GM21737 (cell line): ENCODE results near the gene HYOU1.
"Not testable (repeated sequence)": the region's sequence is repeated elsewhere in the genome, so short reads cannot be mapped to it uniquely, and the experiment has no call there.

Experiments
- ATAC-seq: cut with Tn5 transposase; IDR thresholded peaks from one replicate; pipeline ENCODE4 v1.9.1; 2021; ENCODE audit warnings: mild to moderate bottlenecking, moderate library complexity; ENCODE audit not compliant: unreplicated experiment

The HYOU1 gene

DNA sequence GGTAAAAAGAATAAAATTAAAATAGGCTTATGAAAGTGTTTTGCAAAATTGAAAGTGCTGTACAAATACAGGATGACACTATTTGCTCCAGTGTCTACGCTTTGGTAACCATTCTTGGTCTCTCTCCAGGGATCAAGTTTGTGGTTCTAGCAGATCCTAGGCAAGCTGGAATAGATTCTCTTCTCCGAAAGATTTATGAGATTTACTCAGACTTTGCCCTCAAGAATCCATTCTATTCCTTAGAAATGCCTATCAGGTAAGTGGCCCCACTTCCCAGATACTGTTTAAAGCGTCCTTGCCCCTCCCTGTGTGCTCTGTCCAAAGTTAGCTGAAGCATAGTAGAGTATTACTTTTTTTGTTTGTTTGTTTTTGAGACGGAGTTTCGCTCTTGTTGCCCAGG, 35.4 kb downstream of the HYOU1 start:
- no peak for ATAC-seq

DNA sequence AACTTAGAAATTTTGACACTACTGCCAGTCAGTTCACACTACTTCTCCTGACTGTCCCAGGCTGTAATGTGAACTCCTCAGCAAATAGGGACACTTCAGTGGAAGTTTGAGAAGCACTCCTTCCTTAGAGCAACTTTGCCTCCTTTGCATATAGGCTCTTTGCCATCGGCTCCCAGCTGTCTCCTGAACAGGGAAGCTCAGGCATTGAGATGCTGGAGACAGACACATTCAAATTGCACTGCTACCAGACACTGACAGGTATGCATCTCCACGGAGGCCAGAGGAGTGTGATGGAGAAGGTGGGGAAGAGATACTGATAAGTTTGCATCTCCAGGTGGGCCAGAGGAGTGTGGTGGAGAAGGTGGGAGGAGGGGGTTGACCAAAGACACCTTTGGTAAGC, 37.0 kb downstream of the HYOU1 start:
- ATAC-seq: no peak

DNA sequence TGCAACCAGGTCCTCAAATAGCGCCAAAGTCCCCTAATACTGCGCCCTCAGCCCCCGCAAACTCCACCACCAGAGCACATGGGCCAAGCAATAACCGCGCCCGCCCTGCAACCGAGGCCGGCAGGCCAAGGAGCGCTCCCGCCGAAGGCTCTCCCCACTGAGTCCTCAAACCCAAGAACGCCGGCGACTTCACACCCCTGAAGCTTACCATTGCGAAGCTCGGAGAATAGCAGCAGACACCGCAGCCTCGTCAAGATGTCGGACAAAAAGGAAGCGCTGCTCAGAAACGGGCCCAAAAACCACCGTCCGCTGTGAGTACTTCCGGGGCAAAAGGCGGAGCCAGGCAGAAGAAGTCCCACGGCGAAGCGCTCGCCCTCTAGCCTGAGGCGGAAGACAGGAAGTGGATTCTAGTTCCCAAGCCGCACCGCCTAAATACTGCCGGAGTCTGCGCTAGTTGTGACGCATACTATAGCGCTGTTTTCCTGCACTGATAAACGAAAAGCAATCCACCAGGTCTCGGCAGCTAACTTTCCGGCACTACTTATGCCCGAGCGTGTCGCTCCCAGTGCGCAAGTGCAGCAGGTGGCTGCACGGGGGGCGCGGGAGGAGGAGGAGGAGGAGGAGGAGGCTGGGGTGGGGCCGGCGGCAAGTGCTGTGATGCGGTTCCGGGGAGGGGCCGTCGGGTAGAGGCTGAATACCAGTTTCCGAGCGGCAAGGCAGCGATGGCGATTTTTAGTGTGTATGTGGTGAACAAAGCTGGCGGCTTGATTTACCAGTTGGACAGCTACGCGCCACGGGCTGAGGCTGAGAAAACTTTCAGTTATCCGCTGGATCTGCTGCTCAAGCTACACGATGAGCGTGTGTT, 38.7 kb downstream of the HYOU1 start, which contains the start of the genes RPS25 and TRAPPC4:
Gene RPS25 (minus strand): TSS at position 270 of the 865 bp plus-strand sequence. CDS start 59 bp downstream, at position 211.
Gene TRAPPC4 (plus strand): TSS at position 693 of the 865 bp plus-strand sequence. CDS start 30 bp downstream, at position 723.
- ATAC-seq: peak; percentile 83

DNA sequence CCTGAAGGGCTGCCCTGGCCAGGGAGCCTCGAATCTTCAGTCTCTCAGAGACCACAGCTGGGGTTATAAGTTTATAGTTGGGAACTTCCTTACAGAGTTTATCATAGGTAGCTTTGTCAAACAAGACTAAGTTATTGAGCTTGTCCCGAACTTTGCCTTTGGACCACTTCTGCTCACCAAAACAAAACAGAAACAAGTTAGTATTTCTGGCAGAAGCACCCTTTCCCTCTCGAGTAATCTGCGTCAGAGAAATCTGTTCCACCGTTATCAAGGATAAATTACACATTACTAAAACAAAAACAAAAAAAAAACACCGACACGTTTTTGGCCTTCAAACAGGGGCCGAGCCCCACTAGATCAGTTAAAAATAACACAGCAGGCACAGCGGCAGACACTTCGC, 39.6 kb downstream of the HYOU1 start:
- not testable (repeated sequence) for ATAC-seq

DNA sequence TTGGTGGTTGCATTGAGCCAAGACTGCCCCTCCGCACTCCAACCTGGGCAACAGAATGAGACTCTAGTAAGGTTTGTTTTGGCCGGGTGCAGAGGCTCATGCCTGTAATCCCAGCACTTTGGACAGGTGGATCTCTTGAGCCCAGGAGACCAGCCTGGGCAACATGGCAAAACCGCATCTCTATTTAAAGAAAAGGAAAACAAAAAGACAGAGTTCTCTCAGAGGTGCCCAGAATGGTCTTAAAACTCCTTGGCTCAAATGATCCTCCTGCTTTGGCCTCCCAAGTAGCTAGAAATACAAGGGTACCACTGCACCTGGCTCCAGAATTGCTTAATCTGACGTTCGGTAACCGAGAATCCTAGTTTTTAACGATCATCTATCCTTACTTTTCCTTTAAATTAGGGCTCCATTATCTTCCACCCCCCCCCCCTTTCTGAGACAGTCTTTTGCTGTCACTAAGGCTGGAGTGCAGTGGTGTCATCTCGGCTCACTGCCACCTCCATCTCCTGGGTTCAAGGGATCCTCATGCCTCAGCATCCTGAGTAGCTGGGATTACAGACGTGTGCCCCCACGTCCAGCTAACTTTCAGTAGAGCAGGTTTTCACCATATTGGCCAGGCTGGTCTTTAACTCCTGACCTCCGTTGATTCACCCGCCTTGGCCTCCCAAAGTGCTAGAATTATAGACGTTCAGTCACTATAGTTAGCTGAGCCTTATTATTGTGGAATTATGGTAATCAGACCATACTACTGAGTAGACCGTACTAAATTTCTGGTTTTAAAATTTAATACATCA, 40.6 kb downstream of the HYOU1 start:
- ATAC-seq: no peak

DNA sequence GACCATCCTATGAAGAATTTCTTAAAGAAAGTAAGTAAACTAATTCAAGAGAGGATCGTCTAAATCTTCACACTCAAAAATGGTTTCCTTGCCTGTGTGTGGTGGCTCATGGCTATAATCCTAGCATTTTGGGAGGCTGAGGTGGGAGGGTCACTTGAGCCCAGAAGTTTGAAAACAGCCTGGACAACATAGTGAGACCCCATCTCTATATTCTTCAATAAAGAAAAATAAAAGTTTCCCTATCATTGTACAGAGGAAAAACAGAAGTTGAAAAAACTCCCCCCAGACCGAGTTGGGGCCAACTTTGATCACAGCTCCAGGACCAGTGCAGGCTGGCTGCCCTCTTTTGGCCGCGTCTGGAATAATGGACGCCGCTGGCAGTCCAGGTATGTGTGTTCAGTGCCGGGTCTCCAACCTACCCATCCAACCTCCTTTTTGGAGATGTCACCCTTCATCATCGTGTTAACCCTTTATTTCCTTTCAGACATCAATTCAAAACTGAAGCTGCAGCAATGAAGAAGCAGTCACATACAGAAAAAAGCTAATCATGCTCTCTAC, 41.9 kb downstream of the HYOU1 start:
- no peak for ATAC-seq

DNA sequence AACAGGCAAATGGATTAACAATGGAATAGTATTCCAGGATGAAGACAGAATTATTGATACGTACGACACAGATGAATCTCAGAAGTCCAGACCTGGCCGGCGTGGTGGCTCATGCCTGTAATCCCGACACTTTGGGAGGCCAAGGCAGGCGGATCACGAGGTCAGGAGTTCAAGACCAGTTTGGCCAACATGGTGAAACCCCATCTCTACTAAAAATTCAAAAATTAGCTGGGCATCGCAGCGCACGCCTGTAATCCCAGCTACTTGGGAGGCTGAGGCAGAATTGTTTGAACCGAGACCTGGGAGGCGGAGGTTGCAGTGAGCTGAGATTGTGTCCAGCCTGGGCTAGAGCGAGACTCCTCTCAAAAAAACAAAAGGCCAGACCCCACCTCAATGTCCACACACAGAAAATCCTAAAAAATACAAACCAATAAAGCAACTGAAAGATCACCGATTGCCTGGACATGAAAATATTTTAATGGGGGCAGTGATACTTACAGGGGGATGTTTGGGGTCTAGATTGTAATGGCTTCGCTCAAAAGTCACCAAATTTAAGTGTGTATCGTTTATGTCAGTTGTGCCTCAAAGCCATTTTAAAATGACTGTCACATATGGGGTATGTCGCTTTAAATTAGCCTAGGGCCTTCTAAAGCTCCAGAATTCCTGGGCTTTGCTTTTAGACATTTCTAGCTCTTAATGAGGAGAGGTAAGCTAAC, 42.6 kb downstream of the HYOU1 start:
- ATAC-seq: no peak

DNA sequence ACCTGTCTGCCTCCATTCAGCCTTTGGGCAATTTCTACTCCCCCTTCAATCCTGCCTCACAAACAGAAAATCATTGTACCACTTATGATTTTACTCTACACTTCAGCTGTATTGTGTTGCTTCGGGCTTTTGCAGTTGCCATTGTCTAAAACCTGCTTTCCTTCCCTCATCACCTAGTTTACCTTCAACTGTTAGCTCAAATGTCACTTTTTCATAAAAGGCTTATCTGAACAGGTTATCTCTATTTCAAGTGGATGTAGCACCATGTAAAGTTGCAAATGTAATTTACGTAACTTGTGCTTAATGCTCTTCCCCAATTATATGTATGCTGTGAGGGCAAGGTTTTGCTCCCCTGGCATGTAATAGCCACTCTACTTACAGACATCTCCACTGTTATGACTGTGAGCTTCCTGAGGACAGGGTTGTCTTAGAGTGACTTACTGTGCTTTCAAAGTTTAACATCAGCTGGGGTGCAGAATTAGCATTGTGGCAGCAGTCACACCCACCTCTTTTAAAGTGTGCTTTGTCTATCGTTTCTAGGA, 44.3 kb downstream of the HYOU1 start:
- ATAC-seq: no peak

DNA sequence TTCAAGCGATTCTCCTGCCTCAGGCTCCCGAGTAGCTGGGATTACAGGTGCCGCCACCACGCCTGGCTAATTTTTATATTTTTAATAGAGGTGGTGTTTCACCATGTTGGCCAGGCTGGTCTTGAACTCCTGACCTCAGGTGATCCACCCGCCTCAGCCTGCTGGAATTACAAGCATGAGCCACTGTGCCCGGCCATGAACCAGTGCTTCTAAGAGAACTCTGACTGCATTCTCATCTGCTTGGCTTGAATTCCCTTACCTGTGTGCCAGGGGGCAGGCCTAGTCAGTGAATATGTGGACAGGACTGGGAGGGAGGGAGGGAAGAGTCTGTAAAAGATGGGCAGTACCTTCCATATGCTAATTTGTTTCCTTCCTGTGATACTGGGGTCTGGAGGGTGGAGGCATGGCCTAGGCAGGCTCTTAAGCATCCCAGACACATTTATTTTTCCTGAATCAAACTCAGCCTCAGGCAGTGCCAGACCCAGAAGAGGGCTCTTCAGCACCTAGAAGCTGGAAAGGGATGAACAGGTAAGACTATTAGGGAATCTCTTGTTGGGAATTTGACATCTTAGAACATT, 45.4 kb downstream of the HYOU1 start:
- ATAC-seq: no peak

DNA sequence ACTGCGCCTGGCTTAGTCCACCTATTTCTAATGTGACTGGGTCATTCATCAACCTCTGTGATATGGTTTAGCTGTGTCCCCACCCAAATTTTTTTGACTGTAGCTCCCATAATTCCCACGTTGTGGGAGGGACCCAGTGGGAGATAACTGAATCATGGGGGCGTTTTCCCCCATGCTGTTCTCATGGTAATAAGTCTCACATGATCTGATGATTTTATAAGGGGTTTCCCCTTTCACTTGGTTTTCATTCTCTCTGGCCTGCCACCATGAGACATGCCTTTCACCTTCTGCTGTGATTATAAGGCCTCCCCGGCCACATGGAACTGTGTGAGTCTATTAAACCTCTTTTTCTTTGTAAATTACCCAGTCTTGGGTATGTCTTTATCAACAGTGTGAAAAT, 50.3 kb downstream of the HYOU1 start:
- ATAC-seq: no peak

DNA sequence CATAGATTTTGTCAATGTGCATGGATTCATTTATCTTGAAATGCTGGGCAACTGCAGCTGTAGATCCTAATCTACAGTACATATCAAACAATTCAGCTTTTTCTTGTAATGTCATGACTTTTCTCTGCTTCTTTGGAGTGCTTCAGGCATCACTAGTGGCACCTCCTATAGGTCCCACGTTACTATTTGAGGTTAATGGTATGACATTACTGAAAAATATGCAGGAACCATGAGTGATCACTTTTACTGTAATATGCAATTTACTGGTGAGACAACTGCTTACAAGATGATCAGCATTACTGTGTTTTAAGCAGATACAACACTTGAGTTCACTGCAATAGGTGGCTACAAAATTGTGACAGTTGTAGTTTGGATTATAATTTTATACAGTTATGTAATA, 56.1 kb downstream of the HYOU1 start:
- ATAC-seq: no peak

DNA sequence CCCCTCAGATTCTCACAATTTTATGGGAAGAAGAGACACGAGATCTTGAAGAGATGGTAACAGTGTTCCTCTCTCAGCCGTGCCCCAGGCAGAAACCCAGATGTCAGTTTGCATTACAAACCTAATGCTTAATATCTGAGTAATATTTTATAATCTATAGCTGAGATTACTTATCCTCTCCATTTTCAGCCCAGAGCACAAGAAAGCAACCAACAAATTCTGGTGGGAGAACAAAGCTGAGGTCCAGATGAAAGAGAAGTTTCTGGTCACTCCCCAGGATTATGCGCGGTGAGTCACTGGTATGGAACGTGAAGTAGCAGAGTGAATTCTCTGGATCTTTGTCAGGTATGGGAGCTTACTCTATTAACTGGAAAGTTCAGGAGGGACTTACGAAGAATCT, 58.2 kb downstream of the HYOU1 start:
- no peak for ATAC-seq

DNA sequence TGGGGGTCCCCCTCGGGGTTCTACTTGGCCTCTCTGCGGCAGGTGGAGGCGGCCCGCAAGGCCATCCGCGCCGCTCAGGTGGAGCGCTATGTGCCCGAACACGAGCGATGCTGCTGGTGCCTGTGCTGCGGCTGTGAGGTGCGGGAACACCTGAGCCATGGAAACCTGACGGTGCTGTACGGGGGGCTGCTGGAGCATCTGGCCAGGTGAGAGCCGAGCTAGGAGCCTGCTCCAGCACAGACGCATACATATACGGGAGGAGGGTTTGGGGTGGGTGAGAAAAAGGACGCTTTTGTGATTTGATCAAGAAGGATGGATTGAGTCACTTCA, 58.7 kb downstream of the HYOU1 start:
- no peak for ATAC-seq

DNA sequence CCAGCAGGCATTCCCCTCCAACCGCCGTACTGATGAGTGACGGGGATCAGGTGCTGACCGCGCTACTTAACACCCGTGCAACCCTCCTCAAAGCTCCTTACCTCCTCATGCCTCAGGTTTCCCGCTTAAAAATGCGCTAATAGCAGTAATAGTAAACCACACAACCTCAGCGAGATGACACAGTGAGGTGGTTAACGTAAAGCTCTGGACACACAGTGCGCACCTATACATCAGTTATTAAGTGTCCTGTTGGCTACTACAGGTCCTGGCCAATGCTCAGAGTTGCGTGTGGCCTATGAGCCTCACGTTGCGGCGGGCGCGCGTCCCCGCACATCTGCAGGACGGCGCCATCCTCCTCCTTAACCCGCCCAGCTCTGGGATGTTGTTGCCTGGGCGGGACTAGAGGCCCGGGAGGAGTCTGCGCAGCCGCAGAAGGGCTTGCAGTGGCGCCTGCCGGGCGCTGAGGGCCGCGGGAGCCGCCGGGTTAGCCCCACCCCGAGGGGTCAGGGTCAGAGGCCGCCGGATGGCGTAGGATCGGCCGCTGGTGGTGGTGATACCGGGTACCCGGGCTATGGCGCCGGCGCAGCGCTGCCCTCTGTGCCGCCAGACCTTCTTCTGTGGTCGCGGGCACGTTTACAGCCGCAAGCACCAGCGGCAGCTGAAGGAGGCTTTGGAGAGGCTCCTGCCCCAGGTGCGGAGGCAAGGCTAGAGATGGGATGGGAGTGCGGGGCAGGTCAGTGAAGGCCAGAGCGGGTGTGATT, 59.2 kb downstream of the HYOU1 start, which contains the start of gene CENATAC:
Gene CENATAC (plus strand): TSS at position 512 of the 761 bp plus-strand sequence. CDS start 60 bp downstream, at position 572.
- peak; percentile 92 for ATAC-seq

DNA sequence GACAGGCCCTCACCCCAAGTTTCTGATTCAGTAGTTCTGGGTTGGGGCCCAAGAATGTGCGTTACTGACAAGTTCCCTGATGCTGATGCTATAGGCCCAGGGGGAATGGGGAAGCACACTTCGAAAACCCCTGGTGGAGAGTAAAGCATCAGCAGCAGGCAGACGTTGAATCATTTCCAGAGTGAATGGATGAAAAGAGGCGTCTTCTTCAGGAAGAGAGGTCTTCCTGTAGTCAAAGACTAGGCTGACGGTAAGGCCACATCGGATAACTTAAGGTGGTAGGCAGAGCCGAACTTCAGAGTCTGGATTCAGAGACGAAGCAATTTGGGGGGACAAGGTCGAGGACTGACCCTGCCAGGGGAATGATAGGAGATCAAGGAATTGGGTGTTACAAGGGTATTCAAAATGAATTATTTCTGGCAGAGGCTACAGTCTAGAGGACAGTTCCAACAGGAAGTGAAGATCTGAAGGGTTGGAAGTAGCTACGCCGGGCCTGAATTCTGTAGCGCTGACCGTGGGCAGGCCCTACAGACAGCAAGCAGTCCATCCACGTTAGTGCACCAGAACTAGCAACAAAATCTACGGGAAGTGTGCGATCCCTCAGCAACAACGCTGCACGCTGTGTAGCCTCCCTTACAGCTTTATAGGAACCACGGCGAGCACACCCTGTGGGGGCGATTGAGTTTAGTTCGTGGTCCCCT, 59.9 kb downstream of the HYOU1 start:
- ATAC-seq: peak; percentile 24
